NCI-H128 (cell line): ENCODE measurements around the gene HOXA6.

ENCODE experiments used
- DNase-seq: peaks from one replicate; lab custom pipeline; 2025; ENCODE audit not compliant: unreplicated experiment; lab: John Stamatoyannopoulos, UW

Gene HOXA6

DNA sequence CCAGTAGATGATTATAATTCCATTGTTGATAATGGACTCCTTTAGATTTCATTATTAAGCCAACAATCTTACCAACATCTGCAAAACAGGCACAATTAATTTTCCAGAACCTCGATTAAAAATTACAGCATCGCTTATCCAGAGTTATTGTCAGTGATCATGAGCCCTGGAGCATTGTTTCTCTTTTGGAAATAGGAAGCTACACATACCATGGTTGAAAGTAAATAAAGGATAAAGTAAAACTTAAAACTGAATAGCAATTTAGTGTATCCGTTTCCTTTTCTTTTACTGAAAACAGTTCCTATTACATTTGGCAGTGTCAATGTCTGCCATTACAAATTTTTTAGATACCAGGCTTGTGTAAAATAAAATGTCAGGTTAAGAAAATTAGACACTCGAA lies 35.2 kb downstream of the HOXA6 start:
- DNase-seq: no peak

- DNase-seq: no peak
Measured at GRCh38 chr7:27111751-27112277, 35.8 kb downstream of the HOXA6 start.

DNA sequence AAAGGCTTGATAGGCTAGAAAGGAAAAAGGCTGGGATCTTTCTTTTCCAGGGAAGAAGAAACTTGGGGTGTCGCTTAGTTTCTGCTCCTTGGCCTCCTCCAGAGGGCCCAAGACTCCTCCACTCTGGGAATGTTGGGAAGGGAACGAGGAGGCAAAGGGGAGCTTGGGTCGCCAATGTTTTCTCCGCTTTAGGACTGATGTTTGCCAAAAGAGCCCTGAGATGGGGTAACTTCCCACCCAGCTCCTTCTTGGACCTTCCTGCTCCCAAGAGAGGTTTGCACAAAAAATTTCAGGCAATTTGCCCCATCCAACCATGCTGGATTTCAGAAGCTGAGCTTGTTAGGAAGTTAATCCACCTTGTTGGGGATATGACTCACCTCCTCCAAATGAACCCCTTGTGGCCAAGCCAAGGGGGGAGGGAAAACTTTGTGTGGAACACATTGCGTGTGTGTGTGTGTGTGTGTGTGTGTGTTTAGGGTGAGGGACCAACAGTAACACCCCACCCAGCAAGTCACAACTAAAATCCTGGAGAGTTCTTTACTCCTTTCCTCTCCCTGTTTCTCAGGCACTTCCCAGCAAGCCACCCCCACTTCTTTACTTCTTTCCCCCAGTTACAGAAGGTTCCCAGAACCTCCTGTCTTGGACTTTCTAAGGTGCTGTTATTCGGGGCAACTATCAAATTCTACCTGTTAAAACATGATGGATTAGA lies 36.4 kb downstream of the HOXA6 start:
- no peak for DNase-seq

DNA sequence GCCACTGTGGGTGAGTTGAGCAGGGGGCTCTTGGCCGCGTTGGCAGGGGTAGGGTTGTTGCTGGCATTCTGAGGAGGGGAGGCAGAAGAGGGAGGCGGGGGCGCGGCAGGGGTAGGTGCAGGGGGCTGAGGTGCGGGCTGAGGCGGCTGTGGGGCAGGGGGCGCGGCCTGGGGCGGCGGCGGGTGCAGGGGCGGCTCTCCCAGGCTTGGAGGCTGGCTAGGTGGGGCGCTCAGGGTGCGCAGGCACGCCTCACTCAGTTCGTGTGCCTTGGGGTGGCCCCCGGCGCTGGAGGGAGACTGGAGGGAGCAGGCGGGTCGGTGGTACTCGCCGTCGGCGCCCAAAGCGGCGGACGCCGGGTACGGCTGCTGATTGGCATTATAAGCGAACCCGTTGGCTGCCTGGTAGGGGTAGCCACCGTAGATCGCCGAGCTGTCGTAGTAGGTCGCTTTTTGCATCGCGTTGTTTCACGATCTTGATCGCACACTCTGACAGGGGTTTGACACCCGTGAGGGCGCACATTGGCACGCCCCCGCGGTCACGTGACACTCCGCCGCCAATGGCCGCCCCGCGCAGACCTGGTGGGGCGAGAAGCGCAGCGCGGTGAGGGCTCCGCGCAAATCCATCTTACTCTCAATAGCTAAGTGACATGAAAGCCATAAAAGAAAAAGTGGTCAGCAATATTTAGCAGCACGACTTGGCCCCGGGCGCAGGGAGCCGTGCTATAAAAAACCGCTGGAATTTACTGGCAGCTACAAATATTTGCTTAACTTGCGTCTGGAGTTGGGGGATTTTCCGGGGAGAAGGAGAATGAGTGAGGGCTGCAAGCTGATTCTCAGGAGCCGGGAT lies 37.2 kb downstream of the HOXA6 start:
- DNase-seq: no peak

- DNase-seq: no peak
Measured at GRCh38 chr7:27109466-27110185, 37.9 kb downstream of the HOXA6 start.

DNA sequence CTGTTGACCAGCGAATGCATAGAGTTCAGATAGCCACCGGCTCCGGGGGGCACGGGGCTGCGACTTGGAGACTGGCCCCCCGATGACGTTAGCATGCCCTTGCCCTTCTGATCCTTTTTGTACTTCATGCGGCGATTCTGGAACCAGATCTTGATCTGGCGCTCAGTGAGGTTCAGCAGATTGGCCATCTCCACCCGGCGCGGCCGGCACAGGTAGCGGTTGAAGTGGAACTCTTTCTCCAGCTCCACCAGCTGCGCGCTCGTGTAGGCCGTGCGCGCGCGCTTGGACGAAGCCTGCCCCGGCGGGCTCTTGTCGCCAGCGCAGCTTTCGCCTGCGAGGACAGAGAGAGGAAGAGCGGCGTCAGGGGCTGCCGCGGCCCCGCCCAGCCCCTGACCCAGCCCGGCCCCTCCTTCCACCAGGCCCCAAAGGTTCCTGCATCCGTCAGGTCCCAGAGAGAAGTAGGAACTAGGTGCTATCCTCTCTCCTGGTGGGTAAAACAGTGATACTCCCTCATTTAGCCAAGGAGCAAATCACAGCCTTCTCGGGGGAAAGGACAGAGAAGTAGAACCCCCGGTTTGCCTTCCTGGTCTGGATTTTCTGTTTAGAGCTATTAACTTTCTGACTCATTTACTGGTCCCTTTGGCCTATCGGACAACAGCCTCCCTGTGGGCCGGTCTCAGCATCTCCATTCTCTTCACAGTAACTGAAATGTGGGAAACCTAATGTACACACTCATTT lies 39.0 kb downstream of the HOXA6 start:
- no peak for DNase-seq

DNA sequence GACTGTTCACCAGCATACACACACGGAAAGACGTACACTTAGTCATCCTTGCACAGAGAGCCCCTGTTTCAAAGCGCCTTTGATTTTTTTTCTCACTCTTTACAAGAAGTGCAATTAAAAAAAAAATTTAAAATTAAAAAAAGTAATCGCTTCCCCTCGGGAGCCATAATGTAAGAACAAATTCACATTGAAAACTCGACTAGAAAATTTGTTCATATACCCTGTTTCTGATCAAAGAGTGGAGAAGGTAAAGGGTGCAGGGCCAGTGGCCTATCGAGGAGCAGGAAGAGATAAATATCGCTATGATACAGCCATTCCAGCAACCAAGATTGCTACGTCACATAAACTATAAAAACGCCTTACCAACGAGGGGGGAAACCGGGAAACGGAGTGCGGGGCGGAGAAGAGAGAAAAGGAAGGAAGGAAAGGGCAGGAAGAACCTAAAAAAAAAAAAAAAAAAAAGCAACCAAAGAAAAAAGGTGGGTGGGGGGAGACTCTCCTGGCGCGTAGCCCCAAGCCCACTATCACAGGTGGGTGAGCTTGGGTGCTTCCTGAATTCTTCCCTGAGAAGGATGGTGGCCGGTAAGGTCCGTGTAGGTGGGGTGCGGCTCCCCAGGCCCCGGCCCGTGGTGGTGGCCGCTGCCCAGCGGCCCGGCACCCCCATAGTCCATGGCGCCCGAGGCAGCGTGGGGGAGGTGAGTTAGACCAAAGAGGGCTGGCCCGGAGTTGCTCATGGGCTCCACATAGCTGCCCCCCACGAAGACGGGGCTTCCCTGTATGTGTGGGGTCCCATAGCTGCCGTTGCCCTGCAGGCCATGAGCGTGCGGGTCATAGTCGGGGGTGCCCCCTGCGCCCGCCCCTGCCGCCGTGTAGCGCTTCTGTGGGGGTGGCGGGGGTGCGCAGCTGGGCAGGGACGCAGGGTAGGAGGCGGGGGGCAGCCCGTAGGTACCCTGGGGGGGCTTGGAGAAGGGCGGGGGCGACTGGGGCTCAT lies 39.9 kb downstream of the HOXA6 start:
- no peak for DNase-seq

DNA sequence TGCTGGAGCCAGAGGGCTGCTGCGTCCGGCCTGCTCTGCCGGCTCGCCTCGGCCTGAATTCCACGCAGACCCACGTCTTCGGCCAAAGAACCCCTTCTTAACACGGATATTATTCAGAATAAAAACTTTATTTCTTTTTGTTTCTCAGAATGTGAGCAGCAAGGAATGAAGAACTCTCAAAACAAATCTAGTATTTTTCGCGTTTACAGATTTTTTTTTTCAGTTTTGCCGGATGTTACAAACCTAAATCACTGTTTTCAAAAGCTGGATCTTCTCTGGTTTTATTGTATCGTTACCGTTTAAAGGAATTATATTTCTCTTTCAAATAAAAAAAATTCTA lies 40.7 kb downstream of the HOXA6 start:
- DNase-seq: no peak

DNA sequence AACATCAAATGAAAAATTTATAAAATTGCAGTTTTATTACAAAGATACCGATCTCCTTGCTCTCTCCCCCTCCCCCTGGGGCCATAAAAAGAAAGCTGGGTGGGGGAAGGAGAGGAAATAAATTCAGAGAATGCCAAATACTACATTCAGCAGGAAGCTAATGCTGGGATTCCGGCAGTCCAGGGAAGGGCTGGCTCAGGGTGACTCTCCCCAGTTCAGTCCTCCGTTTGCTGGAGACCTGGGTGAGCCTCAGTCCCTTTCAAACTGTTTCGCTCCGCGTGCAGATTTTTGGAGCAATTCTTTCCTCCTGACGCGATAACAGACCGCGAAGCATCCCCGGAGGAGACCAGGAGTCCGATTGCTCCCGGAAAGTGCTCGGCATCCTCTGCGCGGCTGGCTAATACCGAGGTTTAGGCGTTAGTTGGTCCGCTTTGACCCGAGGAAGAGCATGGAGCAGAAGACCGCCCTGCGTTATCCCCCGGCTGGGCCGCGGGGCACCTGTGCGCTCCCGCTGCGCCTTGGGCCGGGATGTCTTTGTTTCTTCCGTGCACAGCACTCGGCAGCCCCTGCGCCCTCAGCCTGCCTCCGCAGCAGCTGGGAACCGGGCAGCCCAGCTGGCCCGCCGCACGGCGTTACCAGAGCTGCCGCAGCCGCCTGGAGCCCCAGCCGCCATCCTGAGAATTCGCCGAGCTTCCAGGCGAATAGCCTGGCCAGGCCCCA lies 41.2 kb downstream of the HOXA6 start:
- no peak for DNase-seq

- no peak for DNase-seq
Measured at GRCh38 chr7:27105301-27106031, 42.1 kb downstream of the HOXA6 start.

- no peak for DNase-seq
Measured at GRCh38 chr7:27104341-27105058, 43.1 kb downstream of the HOXA6 start.

DNA sequence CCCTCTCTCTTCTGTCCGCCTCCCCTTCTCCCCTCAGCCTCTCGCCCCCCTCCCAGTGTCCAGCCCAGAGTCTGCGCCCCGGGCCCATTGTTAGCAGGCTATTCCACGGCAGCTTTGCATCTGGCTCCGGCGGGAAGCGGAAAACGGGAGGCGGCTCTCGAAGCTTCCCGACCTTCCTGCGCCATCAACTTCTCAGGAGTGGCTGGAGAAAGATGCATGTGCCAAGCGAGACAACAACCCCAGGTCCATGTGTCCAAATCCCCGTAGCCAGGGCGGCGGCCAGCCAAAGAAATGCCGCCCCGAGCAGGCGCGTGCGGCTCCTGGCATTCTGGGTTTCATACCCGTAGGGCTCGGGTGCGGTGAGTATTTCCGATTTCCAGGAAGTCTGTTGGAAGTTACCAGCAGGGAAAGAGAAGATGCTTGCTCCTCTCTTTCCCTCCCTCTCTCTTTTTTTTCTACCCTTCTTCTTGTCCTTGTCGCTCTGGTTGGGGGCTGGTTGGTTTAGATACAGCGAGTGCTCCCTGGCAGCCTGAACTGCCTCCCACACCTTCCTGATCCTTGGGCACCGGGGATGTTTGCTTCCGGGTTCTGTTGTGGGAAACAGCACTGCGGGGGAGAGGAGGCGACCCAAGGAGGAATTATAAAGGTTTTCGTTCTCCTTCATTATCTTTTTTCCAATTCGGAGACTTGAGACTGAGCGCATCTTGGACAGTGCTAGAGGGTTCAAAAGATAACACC lies 43.9 kb downstream of the HOXA6 start:
- no peak for DNase-seq

- no peak for DNase-seq
Measured at GRCh38 chr7:27102581-27103442, 44.8 kb downstream of the HOXA6 start, which contains the start of gene HOXA2. Gene HOXA2 (minus strand): TSS chr7:27102683. CDS start chr7:27102500, 183 bp downstream.

DNA sequence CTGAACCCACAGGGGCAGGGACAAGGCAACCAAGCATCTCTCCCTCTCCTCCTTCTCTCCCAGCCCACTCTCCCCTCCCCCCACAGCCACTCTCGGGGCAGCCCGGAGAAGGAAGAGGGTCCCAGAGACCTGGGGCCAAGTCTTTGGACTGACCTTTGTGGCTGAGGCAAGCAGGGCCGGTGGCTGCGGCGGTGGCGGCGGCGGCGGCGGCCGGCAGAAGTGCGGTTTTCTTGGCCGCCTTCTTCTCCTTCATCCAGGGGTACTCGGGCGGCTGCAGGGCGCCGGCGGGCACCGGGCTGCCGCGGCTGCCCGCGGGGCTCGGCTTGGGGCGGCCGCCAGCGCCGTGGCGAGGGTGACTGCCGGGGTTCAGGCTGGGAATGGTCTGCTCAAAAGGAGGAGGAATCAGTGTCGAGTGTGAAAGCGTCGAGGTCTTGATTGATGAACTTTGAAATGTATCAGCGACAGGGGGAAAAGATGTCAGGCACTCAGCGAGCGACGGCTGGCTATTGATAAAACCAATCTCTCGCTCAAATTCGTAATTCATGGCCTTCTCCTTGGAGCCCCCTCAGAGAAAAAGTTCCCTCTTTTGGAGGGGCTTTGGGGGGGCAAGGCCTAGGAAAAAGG lies 45.5 kb downstream of the HOXA6 start:
- DNase-seq: no peak

DNA sequence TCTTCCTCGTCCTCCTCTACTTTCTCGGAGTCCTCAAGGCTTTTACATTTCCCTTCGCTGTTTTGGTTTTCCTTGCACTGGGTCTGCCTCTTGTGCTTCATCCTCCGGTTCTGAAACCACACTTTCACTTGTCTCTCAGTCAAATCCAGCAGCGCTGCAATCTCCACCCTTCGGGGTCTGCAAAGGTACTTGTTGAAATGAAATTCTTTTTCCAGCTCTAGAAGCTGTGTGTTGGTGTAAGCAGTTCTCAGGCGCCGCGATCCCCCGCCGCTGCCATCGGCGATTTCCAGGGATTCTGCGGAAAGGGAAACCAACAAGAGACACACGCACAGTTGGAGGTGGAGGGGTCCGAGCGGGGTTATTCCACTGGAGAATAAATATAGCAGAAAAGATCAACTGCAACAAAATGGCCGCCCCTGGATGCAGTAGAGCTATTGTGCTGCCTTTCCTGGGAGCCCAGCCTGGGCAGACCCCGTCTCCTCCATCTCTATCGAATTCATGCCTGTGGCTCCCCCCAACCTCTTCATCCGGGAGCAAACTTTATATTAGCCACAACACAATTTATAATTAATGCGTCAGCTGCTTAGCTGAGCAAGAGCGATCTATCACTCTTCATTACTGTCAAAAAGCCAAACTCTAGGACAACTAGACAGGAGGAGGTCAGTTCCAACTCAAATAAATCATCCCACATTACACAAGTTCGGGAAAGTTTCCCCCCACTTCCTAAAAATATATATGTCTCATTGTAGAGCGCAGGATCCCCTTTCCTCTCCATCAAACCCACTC lies 46.2 kb downstream of the HOXA6 start:
- no peak for DNase-seq
